Stomach (tissue), 4 donors: ENCODE measurements around the gene KCNIP3.

Source experiments
- POLR2A ChIP-seq, 4 donors: fragments of 450-650 bp; IDR thresholded peaks; one replicate each; pipeline ENCODE4 v1.6.1; 2016; ENCODE audit warnings: antibody characterized with exemption in 4 of 4, control low read depth in 2 of 4, mild to moderate bottlenecking in 1 of 4, moderate library complexity in 1 of 4
- POLR2AphosphoS5 ChIP-seq, 3 donors: sonication (generic); formaldehyde crosslinking; IDR thresholded peaks; one replicate each; pipeline ENCODE4 v1.6.1; 2016; ENCODE audit warnings: antibody characterized with exemption in 3 of 3
- TF ChIP-seq, protein P1 (sequence below), 7 experiments: fragments of 450-650 bp in 4 of 7; fragments of 200-600 bp in 3 of 7; sonication (generic) in 3 of 7; IDR thresholded peaks; one replicate each; pipeline ENCODE4 v1.5.1; 2016 to 2019; ENCODE audit warnings: antibody characterized with exemption in 7 of 7, control low read depth in 2 of 7, mild to moderate bottlenecking in 1 of 7

DNA sequence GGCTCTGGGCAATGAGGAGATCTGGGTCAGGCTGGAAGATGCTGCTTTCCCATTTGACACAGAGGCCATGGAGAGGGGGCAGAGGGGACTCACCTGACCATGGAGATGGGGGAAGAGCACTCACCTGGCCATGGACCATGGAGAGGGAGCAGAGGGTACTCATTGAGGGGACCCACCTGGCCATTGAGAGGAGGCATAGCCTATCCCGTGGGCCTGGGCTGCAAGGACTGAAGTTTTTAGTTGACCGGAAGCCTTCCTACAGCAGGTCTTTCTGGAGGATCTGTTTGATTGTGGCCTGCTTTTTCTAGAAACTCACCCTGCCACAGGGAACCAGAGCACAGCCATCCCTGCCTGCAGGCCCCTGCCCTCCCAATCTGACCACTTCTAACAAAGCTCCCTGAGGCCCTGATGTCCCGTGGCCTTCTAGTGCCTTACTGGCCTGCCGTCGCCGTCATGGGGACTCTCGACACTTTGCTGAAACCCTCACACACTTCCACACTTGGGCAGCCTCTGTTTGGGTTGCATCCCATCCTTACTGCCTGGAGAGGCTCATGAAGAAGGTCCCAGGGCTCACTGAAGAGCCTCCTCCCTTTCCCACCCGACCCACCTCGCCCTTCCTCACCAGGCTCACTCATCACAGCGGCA, 28.0 kb upstream of the KCNIP3 start:
- TF ChIP-seq POLR2A (IDR thresholded peaks at IDR 0.05), result no peak
- TF ChIP-seq, protein P1, sequence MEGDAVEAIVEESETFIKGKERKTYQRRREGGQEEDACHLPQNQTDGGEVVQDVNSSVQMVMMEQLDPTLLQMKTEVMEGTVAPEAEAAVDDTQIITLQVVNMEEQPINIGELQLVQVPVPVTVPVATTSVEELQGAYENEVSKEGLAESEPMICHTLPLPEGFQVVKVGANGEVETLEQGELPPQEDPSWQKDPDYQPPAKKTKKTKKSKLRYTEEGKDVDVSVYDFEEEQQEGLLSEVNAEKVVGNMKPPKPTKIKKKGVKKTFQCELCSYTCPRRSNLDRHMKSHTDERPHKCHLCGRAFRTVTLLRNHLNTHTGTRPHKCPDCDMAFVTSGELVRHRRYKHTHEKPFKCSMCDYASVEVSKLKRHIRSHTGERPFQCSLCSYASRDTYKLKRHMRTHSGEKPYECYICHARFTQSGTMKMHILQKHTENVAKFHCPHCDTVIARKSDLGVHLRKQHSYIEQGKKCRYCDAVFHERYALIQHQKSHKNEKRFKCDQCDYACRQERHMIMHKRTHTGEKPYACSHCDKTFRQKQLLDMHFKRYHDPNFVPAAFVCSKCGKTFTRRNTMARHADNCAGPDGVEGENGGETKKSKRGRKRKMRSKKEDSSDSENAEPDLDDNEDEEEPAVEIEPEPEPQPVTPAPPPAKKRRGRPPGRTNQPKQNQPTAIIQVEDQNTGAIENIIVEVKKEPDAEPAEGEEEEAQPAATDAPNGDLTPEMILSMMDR (IDR thresholded peaks at IDR 0.05), result no peak
- no peak for TF ChIP-seq POLR2AphosphoS5 (IDR thresholded peaks at IDR 0.05)
